HG03103 (cell line): Measurements from ENCODE around the gene AKAP17A.

Source experiments
- ATAC-seq: cut with Tn5 transposase; IDR thresholded peaks from one replicate; pipeline ENCODE4 v1.9.1; 2021; ENCODE audit warnings: low read depth; ENCODE audit not compliant: unreplicated experiment

Gene AKAP17A

GRCh38 chrX:1582686-1583437, 8.5 kb upstream of the AKAP17A start:
- peak; percentile 66 for ATAC-seq

GRCh38 chrX:1584237-1585011, 7.0 kb upstream of the AKAP17A start:
- ATAC-seq, result no peak

GRCh38 chrX:1587161-1587560, 4.2 kb upstream of the AKAP17A start:
- no peak for ATAC-seq

DNA sequence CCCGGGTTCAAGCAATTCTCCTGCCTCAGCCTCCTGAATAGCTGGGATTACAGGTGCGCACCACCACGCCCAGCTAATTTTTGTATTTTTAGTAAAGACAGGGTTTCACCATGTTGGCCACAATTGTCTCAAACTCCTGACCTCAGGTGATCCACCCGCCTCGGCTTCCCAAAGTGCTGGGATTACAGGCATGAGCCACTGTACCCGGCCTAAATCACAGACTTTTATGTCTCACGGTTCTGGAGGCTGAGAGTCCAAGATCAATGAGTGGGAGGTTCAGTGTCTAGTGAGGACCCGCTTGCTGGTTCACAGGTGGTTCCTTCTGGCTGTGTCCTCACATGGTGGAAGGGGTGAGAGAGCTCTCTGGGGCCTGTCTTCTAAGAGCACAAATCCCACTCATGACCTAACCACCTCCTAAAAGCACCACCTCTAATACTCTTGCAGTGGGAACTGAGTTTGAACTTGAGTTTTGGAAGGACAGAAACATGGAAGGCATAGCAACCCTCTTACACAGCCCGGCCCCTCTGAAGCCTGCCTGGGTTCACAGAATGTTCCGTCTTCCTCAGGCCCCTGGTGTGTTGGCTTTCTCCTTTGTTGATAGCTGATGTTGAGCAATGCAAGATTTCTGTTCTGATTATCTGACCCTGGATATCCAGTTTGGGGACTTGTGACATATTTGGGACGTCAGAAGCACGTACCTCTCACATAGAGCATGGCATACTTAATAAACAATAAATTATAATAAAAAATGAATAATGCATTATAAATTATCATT, 1.9 kb upstream of the AKAP17A start:
- ATAC-seq, result no peak

- ATAC-seq, result no peak
These were observed 562 bp downstream of the AKAP17A start for GRCh38 chrX:1591863-1592469.

DNA sequence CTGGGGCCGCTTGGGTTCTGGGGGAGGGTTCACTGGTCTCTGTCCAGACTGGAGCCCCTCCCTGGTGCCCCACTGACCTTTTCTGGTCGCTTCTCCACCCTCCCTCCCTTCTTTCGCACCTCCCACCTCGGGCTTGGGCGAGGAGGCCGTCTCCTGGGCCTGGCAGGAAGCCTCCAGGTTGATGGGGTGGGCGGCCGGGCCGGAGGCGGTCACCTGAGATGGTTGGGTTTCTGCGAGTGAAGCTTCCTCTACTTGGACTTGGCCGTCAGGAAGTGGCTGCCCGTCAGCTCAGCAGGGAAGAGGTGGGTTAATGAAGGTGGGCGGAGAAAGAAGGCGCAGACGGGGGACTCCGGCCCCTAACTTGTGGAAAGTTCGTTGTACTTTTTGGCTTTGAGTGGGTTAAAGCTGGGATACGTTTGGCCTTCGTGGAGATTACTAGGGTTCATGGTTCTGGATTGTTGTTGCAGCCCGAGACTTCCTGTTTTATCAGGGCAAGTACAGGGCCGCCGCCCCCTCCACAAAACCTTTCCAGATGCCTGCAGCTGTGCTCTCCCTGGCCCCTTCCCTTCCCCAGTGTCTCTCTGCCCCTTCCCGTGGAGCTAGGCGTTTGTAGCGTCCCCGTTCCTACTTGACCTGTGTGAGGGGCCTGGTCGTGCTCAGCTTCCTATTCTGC, 1.2 kb downstream of the AKAP17A start:
- ATAC-seq, result no peak

- no peak for ATAC-seq
These were observed 2.2 kb downstream of the AKAP17A start for GRCh38 chrX:1593286-1594271.

GRCh38 chrX:1595711-1596060, 4.3 kb downstream of the AKAP17A start:
- no peak for ATAC-seq

- ATAC-seq, result no peak
These were observed 5.4 kb downstream of the AKAP17A start for GRCh38 chrX:1596676-1597344.

DNA sequence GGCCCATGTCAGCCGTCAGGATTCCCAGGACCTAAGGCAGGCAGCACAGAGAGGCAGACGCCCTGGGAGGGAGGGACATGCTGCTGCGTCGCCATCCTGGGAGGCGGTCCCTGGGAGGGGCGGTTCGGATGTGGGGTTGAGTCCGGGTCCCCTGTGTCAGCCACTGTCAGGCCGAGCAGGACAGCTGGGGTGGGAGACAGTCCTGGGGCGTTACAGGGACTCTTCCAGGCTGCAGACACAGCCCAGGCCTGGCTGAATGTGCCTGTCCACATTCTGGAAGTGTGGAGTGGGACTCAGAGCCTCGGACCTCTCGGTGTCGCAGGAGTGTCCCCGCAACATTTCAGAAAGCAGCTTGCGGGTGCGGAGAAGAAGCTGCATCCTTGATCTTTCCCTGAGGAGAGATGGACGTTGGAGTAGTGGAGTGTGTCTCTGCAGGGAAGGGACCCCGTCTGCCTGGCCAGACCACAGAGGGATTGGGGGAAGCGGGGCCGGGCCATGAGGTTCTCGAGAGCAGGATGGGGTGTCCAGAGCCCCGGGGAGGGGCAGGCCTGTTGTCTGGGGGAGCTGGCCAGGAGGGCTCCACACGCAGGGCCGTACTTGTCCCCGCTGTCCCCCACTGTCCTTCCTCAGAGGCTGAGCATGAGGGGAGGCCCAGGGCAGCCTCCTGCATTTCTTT, 6.1 kb downstream of the AKAP17A start:
- no peak for ATAC-seq

- ATAC-seq, result no peak
These were observed 6.8 kb downstream of the AKAP17A start for GRCh38 chrX:1598021-1598875.

- no peak for ATAC-seq
These were observed 7.7 kb downstream of the AKAP17A start for GRCh38 chrX:1598876-1599790.

- ATAC-seq, result no peak
These were observed 8.5 kb downstream of the AKAP17A start for GRCh38 chrX:1599791-1600405.

DNA sequence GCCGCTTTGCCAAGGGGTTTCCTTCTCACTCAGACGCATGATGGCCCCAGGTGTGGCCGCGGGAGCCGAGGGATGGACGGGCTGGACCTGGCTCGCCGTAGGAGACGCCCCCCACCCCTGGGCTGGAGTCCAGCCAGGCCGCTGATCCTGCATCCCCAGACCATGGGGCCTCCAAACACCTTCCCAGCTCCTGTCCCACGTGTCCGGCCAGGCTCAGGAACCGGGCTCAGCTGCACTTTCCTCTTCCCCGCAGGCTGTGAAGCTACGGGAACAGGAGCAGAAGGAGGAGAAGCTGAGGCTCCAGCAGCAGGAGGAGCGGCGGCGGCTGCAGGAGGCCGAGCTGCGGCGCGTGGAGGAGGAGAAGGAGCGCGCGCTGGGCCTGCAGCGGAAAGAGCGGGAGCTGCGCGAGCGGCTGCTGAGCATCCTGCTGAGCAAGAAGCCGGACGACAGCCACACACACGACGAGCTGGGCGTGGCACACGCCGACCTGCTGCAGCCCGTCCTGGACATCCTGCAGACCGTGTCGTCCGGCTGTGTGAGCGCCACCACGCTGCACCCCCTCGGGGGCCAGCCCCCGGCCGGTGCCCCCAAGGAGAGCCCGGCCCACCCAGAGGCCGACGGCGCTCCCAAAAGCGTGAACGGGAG, 9.1 kb downstream of the AKAP17A start:
- no peak for ATAC-seq

GRCh38 chrX:1601051-1601767, 9.8 kb downstream of the AKAP17A start:
- ATAC-seq, result no peak
